ENCODE data around the gene ABCG1.

- no peak for TF ChIP-seq RFX5 (IDR thresholded peaks at IDR 0.05)
- TF ChIP-seq ESRRA (IDR thresholded peaks at IDR 0.05; ENCODE audit: borderline replicate concordance, low read length): no peak
- TF ChIP-seq, protein P1, sequence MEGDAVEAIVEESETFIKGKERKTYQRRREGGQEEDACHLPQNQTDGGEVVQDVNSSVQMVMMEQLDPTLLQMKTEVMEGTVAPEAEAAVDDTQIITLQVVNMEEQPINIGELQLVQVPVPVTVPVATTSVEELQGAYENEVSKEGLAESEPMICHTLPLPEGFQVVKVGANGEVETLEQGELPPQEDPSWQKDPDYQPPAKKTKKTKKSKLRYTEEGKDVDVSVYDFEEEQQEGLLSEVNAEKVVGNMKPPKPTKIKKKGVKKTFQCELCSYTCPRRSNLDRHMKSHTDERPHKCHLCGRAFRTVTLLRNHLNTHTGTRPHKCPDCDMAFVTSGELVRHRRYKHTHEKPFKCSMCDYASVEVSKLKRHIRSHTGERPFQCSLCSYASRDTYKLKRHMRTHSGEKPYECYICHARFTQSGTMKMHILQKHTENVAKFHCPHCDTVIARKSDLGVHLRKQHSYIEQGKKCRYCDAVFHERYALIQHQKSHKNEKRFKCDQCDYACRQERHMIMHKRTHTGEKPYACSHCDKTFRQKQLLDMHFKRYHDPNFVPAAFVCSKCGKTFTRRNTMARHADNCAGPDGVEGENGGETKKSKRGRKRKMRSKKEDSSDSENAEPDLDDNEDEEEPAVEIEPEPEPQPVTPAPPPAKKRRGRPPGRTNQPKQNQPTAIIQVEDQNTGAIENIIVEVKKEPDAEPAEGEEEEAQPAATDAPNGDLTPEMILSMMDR (IDR thresholded peaks at IDR 0.05): no peak
- no peak for TF ChIP-seq HES2 (IDR thresholded peaks at IDR 0.05)
- TF ChIP-seq REST (IDR thresholded peaks at IDR 0.05): no peak
These were observed 29.0 kb upstream of the ABCG1 start for GRCh38 chr21:42189860-42190485.
